ENCODE results near the gene PCSK1.
A peak's percentile ranks its signal among the peaks of the same experiment; 100 is the strongest.

The PCSK1 gene

GRCh38 chr5:96433066-96433447, at the start of gene PCSK1:
Gene PCSK1, minus strand, starts transcription at chr5:96433248. Its CDS starts 206 bp downstream, at chr5:96433042.
- DNase-seq (ENCODE audit: low spot score): no peak

DNA sequence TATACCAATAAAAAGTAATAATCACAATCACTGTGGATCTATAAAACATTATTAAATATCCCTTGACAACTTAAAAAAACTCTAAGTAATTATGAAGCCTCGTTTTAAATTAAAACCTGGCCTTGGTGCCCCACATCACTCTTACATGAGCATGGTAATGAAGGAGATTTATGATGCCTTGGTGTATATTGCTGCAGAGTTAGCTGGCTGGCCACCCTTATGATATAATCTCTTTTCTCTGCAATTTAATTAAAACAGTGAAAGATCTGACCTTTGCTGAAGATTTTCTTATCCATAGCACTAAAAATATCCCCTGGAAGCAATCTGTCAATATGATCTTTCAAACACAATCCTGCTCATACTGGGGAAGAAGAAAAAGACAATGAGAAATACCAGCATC, 48.8 kb upstream of the PCSK1 start:
- DNase-seq (ENCODE audit: low spot score): no peak

DNA sequence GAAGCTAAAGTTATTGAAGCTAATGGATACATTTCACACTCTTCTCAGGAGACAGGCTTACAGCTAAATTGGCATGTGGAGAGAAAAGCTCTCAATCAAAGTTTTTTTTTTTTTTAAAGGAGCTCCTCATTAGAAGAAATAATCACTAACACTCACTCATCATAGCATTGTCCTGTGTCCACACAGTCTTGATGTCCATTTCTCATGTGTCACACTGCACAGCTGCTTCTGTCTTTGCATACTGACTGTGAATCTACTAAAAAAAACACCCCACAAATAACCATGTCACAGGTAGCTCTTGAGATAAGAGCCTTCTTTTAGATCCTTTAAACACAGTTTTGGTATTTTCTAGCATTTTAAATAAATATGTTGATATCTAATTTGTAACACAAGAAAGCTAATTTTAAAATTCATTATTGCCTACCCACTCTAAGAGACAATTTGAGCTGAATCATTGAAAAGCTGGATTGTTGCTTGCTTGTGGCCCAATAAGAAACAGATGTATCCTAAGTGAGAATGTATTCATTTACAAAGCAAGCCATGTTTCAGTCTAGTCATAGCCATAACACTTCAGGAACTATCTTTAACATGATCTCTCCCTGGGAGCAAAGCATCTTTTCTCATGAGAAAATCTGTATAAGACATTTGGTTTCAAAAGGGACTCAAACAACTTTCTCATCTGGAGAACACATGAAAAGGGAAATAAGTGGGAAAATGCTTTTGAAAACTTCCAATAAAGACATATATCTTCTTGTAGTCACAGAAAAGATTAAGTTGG, 48.1 kb upstream of the PCSK1 start:
- DNase-seq (ENCODE audit: low spot score): no peak

- DNase-seq (ENCODE audit: low spot score): no peak
Measured at GRCh38 chr5:96478983-96479382, 45.9 kb upstream of the PCSK1 start.

GRCh38 chr5:96476654-96477053, 43.6 kb upstream of the PCSK1 start:
- no peak for DNase-seq (ENCODE audit: low spot score)

DNA sequence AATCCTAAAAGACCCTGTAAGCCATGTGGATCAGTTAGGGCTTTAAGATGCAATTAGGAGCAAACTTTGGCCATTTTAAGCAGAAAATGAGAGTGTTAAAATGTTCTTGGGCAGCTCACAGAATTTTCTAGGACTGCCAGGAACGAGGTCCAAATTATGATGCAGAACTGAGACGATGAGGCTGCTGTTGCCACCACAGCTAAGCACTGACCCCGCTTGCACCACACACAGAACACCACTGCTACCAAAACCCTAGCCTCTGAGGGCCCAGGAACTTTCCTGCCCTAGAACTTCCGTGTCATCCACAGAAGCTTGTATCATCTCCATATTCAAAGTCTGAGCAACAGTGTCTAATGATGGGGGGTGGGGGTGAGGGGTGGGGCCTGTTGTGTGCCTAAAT, 41.0 kb upstream of the PCSK1 start:
- DNase-seq (ENCODE audit: low spot score): no peak

DNA sequence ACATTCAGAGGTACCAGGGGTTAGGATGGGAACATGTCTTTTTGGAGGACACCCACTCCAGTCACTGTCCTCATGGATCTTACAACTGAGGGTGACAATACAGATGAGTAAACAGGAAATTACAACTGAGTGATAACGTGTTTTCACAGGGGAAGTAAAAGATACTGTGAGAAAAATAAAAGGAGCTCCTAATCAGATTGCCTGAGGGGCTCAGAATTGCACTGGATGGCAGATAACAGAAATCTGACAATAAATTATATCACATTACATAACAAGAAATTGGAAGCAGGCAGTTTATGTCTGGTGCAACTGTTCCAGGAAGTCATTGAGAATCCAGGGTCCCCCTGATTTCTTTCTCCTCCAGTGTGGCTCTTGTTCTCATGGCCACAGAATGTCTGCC, 40.1 kb upstream of the PCSK1 start:
- DNase-seq (ENCODE audit: low spot score): no peak

- no peak for DNase-seq (ENCODE audit: low spot score)
Measured at GRCh38 chr5:96470785-96471184, 37.7 kb upstream of the PCSK1 start.

- DNase-seq (ENCODE audit: low spot score): no peak
Measured at GRCh38 chr5:96468956-96469355, 35.9 kb upstream of the PCSK1 start.

DNA sequence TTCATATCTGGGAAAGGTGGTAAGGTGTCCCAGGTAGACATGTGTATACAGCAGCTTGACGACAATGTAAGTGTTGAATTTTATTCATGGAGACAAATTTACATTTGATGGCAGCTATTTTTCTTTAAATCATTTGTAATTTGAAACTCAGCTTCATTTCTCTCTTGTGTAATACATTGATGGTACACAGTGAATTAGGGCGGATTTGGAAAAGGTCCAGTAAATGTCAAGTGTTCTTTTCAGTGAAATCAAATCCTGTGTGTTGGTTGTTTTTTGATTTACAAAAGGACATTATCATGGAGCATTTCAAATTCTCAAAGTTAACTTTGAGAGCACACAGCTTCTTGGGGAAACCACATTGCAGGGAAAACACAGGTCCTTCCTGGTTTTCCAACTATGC, 30.0 kb upstream of the PCSK1 start:
- peak; percentile 0 for DNase-seq (ENCODE audit: low spot score)

- no peak for DNase-seq (ENCODE audit: low spot score)
Measured at GRCh38 chr5:96459313-96460121, 26.5 kb upstream of the PCSK1 start.

DNA sequence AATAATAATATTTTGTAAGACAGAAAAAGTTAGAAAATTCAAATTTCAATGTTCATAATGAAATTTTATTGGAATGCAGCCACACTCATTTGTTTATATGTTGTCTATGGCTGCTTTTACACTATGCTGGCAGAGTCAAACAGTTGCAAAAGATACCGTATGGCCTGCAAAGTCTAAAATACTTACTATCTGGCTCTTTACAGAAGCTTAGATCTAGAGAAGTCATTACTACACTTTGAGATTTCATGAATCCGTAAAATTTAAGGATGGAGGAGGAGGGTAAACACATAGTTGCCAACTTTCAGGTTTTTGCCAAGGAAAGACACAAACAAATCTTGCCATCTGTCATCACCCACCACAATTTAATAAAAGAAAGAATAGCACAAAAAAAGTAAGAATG, 25.1 kb upstream of the PCSK1 start:
- no peak for DNase-seq (ENCODE audit: low spot score)

- DNase-seq (ENCODE audit: low spot score): no peak
Measured at GRCh38 chr5:96455789-96456188, 22.7 kb upstream of the PCSK1 start.

GRCh38 chr5:96453394-96453793, 20.3 kb upstream of the PCSK1 start:
- no peak for DNase-seq (ENCODE audit: low spot score)

- no peak for DNase-seq (ENCODE audit: low spot score)
Measured at GRCh38 chr5:96447949-96448348, 14.9 kb upstream of the PCSK1 start.

DNA sequence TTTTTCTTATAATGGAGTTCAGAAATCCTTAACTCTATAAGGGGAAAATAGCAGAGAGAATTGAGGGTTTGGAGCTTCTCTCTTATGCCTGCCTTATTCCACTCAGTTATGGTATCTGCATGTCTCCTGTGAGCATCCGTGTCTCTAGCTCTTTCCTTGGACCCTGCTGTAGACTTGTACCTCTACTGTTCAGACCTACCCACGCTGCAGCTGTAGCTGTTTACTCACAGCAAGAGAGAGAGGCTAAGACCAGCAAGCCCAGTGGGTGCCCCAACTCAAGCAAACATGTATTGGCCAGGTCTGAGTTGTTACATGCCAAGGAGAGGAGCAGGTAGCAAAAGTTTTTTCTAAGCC, 7.1 kb upstream of the PCSK1 start:
- no peak for DNase-seq (ENCODE audit: low spot score)

DNA sequence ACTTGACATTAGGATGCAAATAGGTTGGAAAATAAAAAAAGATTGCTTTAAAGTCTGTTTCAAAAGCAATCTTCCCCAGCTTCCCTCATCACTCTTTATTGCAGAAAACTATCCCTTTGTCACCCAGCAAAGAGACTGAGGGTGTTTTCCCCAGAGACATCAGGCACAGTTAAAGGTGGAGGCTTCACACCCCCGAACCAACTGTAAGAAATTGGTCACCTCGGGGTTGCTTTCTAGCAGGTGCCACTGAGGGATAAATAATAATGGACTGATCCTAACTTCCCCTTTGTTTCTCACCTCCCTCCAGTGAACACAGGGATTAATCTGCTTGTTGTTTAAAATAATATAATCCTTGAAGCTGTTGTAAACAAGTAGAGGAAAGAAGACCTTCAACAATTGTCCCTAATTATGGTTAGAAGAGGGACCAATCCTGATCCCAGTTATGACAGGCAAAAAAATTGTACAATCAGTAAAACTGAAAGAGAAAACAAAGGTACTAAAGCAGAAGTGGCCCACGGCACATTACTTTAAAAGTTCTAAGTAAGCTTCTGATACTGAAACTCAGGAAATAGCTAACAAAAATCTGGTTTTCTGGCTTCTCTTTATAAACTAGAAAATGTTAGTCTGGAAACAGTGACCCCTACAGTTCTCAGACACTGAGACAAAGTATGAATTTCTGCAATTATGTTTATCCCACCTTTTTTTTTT, 6.6 kb upstream of the PCSK1 start:
- no peak for DNase-seq (ENCODE audit: low spot score)

GRCh38 chr5:96434201-96434645, 1.2 kb upstream of the PCSK1 start:
- peak; percentile 74 for DNase-seq (ENCODE audit: low spot score)

GRCh38 chr5:96432216-96433065, 607 bp downstream of the PCSK1 start:
- no peak for DNase-seq (ENCODE audit: low spot score)

DNA sequence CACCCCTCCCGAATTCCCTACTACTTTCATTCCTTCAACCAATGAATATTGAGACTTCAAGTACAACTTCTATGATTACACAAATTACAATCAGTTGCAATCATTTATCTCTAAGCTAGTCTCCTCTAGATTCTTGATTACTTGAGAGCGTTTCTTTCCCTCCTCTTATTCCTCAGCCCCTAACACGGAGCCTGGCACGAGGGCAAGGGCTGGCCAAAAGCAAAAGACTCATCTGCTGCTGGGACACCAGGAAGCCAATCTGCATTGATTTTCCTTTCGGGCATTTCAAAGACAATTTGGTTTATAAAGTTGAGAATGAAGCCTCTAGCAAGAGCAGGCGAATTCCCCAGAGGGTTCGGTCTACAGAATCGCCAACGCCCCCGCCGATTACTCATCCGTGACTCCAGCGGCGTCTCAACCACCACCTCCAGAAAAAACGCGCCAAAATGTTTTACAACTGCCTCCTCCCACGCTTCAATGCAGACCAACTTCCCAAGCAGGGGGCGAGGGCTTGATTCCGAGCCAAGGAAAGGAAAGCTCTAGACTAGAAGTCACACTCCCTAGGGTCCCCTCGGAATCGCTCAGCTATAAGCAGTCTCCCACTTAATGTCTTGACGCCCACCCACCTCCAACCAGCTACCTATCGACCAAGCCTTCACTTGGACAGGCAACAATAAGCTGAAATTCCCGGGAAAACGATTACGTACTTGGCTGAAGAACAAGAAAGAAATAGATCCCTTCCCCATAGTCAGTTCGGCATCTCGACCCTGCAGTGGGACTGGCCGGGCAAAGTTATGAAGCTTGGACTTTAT, 1.5 kb downstream of the PCSK1 start:
- DNase-seq (ENCODE audit: low spot score): peak; percentile 13

DNA sequence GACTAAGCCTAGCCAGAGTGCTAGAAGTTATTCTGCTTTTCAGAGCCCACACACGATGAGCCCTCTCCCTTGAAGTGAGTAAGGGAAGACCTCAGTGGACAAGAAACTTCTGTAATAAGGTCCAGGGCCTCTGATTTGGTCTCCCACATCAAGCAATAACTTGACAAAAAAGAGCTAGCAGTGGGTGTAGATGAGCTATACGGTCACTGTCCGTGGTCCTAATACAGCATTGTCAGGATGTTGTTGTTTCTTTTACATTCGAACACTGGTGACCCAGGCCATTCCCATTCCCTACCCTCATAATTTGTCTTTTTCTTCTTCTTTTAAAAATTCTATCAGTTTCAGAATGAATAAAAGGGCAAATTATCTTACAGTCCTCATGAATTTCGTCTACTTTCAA, 5.2 kb downstream of the PCSK1 start:
- no peak for DNase-seq (ENCODE audit: low spot score)

Data from COLO829 (cell line).